Measurements from ENCODE around the gene MAP2K7.

DNA sequence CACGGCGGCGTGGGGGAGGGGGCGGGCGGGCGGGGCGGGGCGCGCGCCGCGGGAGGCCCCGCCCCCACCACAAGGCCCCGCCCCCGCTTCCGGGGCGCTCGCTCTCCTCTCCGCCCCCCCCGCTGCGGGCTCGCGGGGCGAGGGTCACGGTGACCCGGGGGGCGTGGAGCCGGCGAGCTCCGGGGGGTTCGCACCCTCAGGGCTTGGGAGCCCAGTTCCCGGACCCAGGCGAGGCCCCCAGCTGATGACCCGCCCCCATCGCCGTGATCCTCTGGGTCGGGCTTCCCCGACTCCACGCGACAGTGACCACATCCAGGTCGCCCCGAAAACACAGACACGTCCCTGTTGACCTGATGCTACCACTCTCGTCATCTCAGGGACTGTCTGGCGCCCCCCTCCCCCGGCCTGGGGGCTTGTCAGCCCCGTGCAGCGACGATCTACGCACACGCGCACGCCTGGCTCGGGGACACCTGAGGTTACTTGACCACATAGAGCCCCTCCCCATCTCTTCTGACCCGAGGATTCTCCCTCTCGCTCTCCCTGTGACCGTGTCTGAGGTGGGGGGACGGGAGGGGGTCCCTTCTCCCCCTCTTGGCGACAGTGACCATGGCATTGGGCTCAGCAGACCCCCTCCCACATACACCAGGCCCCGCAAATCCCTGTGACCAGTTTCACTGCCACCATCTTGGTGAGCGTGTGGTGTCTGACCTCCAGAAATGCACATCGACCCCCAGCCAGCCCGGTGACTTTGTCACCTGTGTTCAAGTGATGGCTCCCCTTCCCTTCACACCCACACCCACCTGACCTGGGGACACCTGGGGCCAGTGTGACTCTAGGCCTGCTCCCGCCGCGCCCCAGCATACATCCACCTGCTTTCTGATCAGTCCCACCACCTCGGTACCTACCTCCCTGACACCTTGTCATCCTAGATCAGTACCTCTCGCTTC, 670 bp downstream of the MAP2K7 start:
- TF ChIP-seq, protein P1, sequence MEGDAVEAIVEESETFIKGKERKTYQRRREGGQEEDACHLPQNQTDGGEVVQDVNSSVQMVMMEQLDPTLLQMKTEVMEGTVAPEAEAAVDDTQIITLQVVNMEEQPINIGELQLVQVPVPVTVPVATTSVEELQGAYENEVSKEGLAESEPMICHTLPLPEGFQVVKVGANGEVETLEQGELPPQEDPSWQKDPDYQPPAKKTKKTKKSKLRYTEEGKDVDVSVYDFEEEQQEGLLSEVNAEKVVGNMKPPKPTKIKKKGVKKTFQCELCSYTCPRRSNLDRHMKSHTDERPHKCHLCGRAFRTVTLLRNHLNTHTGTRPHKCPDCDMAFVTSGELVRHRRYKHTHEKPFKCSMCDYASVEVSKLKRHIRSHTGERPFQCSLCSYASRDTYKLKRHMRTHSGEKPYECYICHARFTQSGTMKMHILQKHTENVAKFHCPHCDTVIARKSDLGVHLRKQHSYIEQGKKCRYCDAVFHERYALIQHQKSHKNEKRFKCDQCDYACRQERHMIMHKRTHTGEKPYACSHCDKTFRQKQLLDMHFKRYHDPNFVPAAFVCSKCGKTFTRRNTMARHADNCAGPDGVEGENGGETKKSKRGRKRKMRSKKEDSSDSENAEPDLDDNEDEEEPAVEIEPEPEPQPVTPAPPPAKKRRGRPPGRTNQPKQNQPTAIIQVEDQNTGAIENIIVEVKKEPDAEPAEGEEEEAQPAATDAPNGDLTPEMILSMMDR (conservative IDR thresholded peaks at IDR 0.05; ENCODE audit: low read length) = no peak
- no peak for TF ChIP-seq EZH2phosphoT487 (IDR thresholded peaks at IDR 0.05; ENCODE audit: borderline replicate concordance)

Data from Loucy (cell line).